Large intestine (tissue), 3 donors: ENCODE data around the gene GOLGA6A. TPM values are rescaled to one million over a fixed set of nuclear protein-coding genes. Genes with fewer than 3 reads are reported as not detected.
"Not testable (repeated sequence)": the region's sequence is repeated elsewhere in the genome, so short reads cannot be mapped to it uniquely, and the experiment has no call there.

ENCODE experiments used
- DNase-seq, 2 donors: peaks; one replicate each; pipeline versions ENCODE4 v3.0.0 to v3.0.0-alpha.2; 2013
- H3K27ac ChIP-seq: one replicate; pipeline ENCODE4 v1.5.1; 2013; ENCODE audit warnings: low read length
- H3K27me3 ChIP-seq: 2 replicates; pipeline ENCODE4 v1.6.1; 2013; ENCODE audit warnings: low read length; ENCODE audit not compliant: control insufficient read depth, insufficient read depth
- H3K36me3 ChIP-seq: 2 replicates; pipeline ENCODE4 v1.6.1; 2013; ENCODE audit warnings: low read length; ENCODE audit not compliant: control insufficient read depth, insufficient read depth
- H3K4me1 ChIP-seq: one replicate; pipeline ENCODE4 v1.6.1; 2013; ENCODE audit warnings: low read length; ENCODE audit not compliant: control insufficient read depth, insufficient read depth
- H3K4me3 ChIP-seq: one replicate; pipeline ENCODE4 v1.5.1; 2013; ENCODE audit warnings: low read length
- H3K9me3 ChIP-seq: one replicate; pipeline ENCODE4 v1.6.1; 2013; ENCODE audit warnings: mild to moderate bottlenecking, low read depth, low read length, moderate library complexity; ENCODE audit not compliant: control insufficient read depth
- whole genome bisulfite sequencing: methylation state at CpG from one replicate; pipeline ENCODE4 v1.1.5; 2013; ENCODE audit warnings: low lambda C conversion rate; ENCODE audit not compliant: insufficient coverage; 5-methylcytosine and 5-hydroxymethylcytosine counted together
- polyA plus RNA-seq: library from polyadenylated mRNA; unstranded; fragments of 120-200 nt; gene quantifications from one replicate; pipeline ENCODE4 v1.2.1, GENCODE V29; 2013

The GOLGA6A gene
- polyA plus RNA-seq, 1 donor = 0.15 TPM

- DNase-seq = no peak
- H3K27me3 ChIP-seq = peaks cover 72% of the 10 kb centered on the region
- WGBS = no CpG with 5 or more reads among the region's 7 CpGs
- peaks cover 5% of the 10 kb centered on the region for H3K9me3 ChIP-seq
- no peaks in the 10 kb centered on the region for H3K36me3 ChIP-seq
- H3K4me1 ChIP-seq = peaks cover 5% of the 10 kb centered on the region
- H3K27ac ChIP-seq = no peak overlapping the region
- no peak overlapping the region for H3K4me3 ChIP-seq
Measured at GRCh38 chr15:74124759-74125158, 42.4 kb upstream of the GOLGA6A start.

GRCh38 chr15:74124196-74124595 is 41.8 kb upstream of the GOLGA6A start:
- no peak for DNase-seq
- H3K4me3 ChIP-seq = no peak overlapping the region
- no CpG with 5 or more reads among the region's 3 CpGs for WGBS
- H3K9me3 ChIP-seq = peaks cover 5% of the 10 kb centered on the region
- peaks cover 4% of the 10 kb centered on the region for H3K4me1 ChIP-seq
- no peaks in the 10 kb centered on the region for H3K36me3 ChIP-seq
- H3K27ac ChIP-seq = no peak overlapping the region
- peaks cover 67% of the 10 kb centered on the region for H3K27me3 ChIP-seq

DNA sequence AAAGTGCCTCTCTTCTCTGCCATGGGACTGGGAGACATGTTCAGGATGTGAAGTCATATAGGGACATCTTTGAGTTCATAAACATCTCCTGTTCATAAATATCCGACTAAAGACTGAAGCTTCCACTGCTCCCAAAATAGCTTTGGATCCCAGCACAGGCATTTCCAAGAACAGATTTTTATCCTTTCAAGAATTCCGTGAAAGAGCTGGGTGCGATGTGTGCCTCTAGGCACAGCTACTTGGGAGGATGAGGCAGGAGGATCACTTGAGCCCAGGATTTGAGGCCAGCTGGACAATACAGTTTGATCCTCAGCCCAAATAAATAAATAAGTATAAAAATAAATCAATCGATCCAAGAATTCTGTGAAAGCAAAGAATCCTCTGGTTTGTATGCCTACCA is 41.3 kb upstream of the GOLGA6A start:
- H3K9me3 ChIP-seq = peaks cover 5% of the 10 kb centered on the region
- DNase-seq = no peak
- peaks cover 61% of the 10 kb centered on the region for H3K27me3 ChIP-seq
- 83% methylated on average over 1 of the region's 4 CpGs for WGBS
- peaks cover 4% of the 10 kb centered on the region for H3K4me1 ChIP-seq
- H3K27ac ChIP-seq = no peak overlapping the region
- H3K36me3 ChIP-seq = no peaks in the 10 kb centered on the region
- H3K4me3 ChIP-seq = no peak overlapping the region

GRCh38 chr15:74123131-74123429 is 40.7 kb upstream of the GOLGA6A start:
- Histone ChIP-seq H3K36me3 (no peaks in the 10 kb centered on the region), H3K27me3 (peaks cover 55% of the 10 kb centered on the region), H3K9me3 (peaks cover 4% of the 10 kb centered on the region), H3K4me3 (no peak overlapping the region), H3K4me1 (peaks cover 2% of the 10 kb centered on the region), H3K27ac (no peak overlapping the region)
- no peak for DNase-seq
- no CpG with 5 or more reads among the region's 4 CpGs for WGBS

DNA sequence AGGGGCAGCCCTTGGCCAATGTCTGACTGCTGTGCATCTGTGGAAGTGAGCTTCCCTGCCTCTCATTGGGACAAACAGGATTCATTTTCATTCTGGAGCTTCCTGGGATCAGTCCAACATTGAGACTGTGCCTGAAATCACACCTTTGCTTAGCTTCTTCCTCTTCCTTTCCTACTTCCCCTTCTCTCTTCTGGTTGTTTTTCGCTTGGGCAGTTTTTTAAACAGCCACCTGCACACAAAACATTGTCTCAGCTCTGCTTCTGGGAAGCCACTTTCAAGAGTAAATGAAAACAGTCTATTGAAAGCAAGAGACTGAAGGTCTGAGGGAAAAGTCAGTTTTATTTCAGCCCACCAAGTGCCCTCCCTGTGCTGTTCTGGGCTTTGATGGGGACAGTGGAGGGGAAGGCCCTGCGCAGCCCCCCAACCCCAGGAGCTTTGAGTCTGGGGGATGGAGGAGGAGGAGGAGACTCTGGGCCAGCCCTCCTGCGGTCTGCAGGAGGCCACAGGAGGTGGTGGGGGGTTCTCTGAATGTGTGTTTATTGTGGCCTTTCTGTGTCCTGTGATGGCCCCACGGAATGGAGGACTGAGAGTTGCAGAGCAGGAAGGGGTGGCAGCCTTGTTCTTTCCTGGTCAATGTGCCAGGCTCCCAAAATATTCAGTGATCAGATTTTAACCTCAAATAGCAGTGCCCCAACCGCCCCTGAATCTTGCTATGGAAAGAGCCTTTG is 40.2 kb upstream of the GOLGA6A start:
- WGBS = 100% methylated on average over 1 of the region's 5 CpGs
- no peak for DNase-seq
- peaks cover 50% of the 10 kb centered on the region for H3K27me3 ChIP-seq
- no peak overlapping the region for H3K27ac ChIP-seq
- H3K4me1 ChIP-seq = no peaks in the 10 kb centered on the region
- H3K9me3 ChIP-seq = peaks cover 1% of the 10 kb centered on the region
- H3K4me3 ChIP-seq = no peak overlapping the region
- no peaks in the 10 kb centered on the region for H3K36me3 ChIP-seq

GRCh38 chr15:74121858-74122257 is 39.5 kb upstream of the GOLGA6A start:
- peaks cover 43% of the 10 kb centered on the region for H3K27me3 ChIP-seq
- no CpG with 5 or more reads among the region's 6 CpGs for WGBS
- H3K36me3 ChIP-seq = no peaks in the 10 kb centered on the region
- H3K9me3 ChIP-seq = no peaks in the 10 kb centered on the region
- no peak for DNase-seq
- no peaks in the 10 kb centered on the region for H3K4me1 ChIP-seq
- no peak overlapping the region for H3K27ac ChIP-seq
- H3K4me3 ChIP-seq = no peak overlapping the region

GRCh38 chr15:74121039-74121438 is 38.7 kb upstream of the GOLGA6A start:
- H3K36me3 ChIP-seq = no peaks in the 10 kb centered on the region
- WGBS = no CpG with 5 or more reads among the region's 4 CpGs
- no peak overlapping the region for H3K27ac ChIP-seq
- no peak for DNase-seq
- H3K4me3 ChIP-seq = no peak overlapping the region
- H3K9me3 ChIP-seq = no peaks in the 10 kb centered on the region
- peaks cover 42% of the 10 kb centered on the region for H3K27me3 ChIP-seq
- no peaks in the 10 kb centered on the region for H3K4me1 ChIP-seq

DNA sequence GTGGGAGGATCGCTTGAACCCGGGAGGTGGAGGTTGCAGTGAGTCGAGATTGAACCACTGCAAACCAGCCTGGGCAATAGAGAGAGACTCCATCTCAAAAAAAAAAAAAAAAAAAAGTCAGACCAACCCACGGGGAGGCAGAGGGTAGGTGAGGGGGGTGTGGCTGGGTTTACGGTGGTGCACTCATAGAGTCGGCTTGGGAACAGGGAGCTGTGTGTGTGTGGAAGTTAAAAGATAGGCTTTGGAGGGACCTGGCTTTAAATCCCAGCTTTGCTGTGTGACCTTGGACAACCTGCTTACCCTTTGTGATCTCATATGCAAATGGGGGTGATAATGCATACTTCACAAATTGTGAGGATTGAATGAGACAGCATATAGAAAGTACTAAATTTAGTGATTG is 38.1 kb upstream of the GOLGA6A start:
- H3K27me3 ChIP-seq = peaks cover 36% of the 10 kb centered on the region
- no peaks in the 10 kb centered on the region for H3K36me3 ChIP-seq
- H3K4me1 ChIP-seq = no peaks in the 10 kb centered on the region
- DNase-seq = no peak
- H3K4me3 ChIP-seq = no peak overlapping the region
- 100% methylated on average over 2 of the region's 6 CpGs for WGBS
- H3K9me3 ChIP-seq = no peaks in the 10 kb centered on the region
- H3K27ac ChIP-seq = no peak overlapping the region

DNA sequence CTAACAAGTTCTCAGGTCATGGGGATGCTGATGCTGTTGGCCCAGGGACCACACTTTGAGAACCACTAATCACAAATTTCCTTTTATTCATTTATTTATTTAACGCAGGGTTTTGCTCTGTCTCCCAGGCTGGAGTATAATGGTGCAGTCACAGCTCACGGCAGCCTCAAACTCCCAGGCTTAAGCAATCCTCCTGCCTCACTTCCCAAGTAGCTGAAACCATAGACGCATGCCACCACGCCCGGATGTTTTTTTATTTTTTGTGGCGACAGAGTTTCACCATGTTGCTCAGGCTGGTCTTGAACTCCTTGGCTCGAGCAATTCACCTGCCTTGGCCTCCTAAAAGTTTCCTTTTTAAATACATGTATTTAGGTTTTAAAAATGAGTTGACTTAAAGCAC is 27.4 kb upstream of the GOLGA6A start:
- H3K27ac ChIP-seq = no peak overlapping the region
- H3K4me3 ChIP-seq = no peak overlapping the region
- WGBS = 90% methylated on average over 2 of the region's 7 CpGs
- no peak for DNase-seq
- peaks cover 3% of the 10 kb centered on the region for H3K27me3 ChIP-seq
- H3K9me3 ChIP-seq = no peaks in the 10 kb centered on the region
- H3K36me3 ChIP-seq = no peaks in the 10 kb centered on the region
- no peaks in the 10 kb centered on the region for H3K4me1 ChIP-seq

GRCh38 chr15:74108611-74109010 is 26.3 kb upstream of the GOLGA6A start:
- H3K4me3 ChIP-seq, H3K36me3 ChIP-seq, H3K27ac ChIP-seq, DNase-seq, H3K9me3 ChIP-seq, H3K4me1 ChIP-seq, H3K27me3 ChIP-seq: not testable (repeated sequence)
- WGBS = no CpG with 5 or more reads among the region's 6 CpGs

DNA sequence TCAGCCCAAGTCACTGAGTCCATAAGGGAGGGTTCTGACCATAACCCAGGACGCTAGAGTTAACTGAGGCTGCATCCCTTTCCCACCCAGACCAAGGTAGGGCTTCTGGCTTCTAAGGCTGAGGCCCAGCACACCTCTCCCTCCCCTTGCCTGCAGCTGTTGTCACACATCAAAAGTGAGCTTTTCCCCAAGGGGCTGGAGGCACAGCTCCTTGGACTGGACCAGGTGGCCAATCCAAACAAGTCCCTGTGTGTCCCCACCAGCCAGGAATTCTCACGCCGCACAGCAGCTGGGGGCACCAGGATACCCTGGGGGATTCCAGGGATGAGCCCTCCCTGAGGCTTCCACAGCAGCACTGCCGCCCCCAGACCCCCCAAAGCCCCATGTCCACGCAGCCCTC is 25.8 kb upstream of the GOLGA6A start:
- no peak for DNase-seq
- Histone ChIP-seq H3K9me3 (no peaks in the 10 kb centered on the region), H3K36me3 (no peaks in the 10 kb centered on the region), H3K4me1 (no peaks in the 10 kb centered on the region), H3K27me3 (peaks cover 3% of the 10 kb centered on the region), H3K4me3 (no peak overlapping the region), H3K27ac (no peak overlapping the region)
- no CpG with 5 or more reads among the region's 5 CpGs for WGBS
